Heart left ventricle (tissue), 16 donors: ENCODE measurements around the gene PEX10. TPM values are rescaled to one million over a fixed set of nuclear protein-coding genes. Genes with fewer than 3 reads are reported as not detected.

Experiments used
- ATAC-seq, 4 donors: fragments of 200-7000 bp; cut with Tn5 transposase; one replicate each; pipeline ENCODE4 v1.9.1; 2020 to 2022; ENCODE audit warnings: moderate library complexity in 4 of 4, mild to moderate bottlenecking in 3 of 4, moderate number of reproducible peaks in 1 of 4
- DNase-seq, 5 donors: peaks; one replicate each; pipeline ENCODE4 v3.0.0-alpha.2; 2020
- H3K27ac ChIP-seq, 12 donors: fragments of 200-600 bp; sonication (generic) in 4 of 12; one replicate each; pipeline versions ENCODE4 v1.5.0 to v1.8.0; 2016 to 2022; ENCODE audit warnings: mild to moderate bottlenecking in 2 of 12
- H3K27me3 ChIP-seq, 9 donors: fragments of 200-600 bp; sonication (generic) in 2 of 9; one replicate each; pipeline versions ENCODE4 v1.5.1 to v1.8.0; 2016 to 2022; ENCODE audit warnings: mild to moderate bottlenecking in 3 of 9
- H3K36me3 ChIP-seq, 9 donors: fragments of 200-600 bp; sonication (generic) in 2 of 9; one replicate each; pipeline versions ENCODE4 v1.5.0 to v1.8.0; 2018 to 2022; ENCODE audit warnings: mild to moderate bottlenecking in 2 of 9
- H3K4me1 ChIP-seq, 12 donors: fragments of 200-600 bp; sonication (generic) in 4 of 12; one replicate each; pipeline versions ENCODE4 v1.5.0 to v1.8.0; 2016 to 2022; ENCODE audit warnings: mild to moderate bottlenecking in 3 of 12
- H3K4me3 ChIP-seq, 12 donors: fragments of 200-600 bp; sonication (generic) in 4 of 12; one replicate each; pipeline versions ENCODE4 v1.5.0 to v1.8.0; 2017 to 2022; ENCODE audit warnings: mild to moderate bottlenecking in 9 of 12, moderate library complexity in 4 of 12
- H3K9me3 ChIP-seq, 12 donors: fragments of 200-600 bp; sonication (generic) in 4 of 12; one replicate each; pipeline versions ENCODE4 v1.5.0 to v1.8.0; 2016 to 2022; ENCODE audit warnings: mild to moderate bottlenecking in 1 of 12
- POLR2A ChIP-seq, 2 donors: fragments of 450-650 bp; IDR thresholded peaks; one replicate each; pipeline ENCODE4 v1.6.1; 2017; ENCODE audit warnings: antibody characterized with exemption in 2 of 2, mild to moderate bottlenecking in 2 of 2, moderate library complexity in 2 of 2
- WGBS, 4 donors: extraction: QIAGEN DNeasy Blood & Tissue Kit in 2 of 4; methylation state at CpG; one replicate each; pipeline versions ENCODE4 v1.1.5 to v1.1.7; 2013 to 2018; 5-methylcytosine and 5-hydroxymethylcytosine counted together
- intact Hi-C, 10 donors: fragments of 100-400 bp; cut with DNase I; formaldehyde crosslinking; loops; one replicate each; pipeline versions ENCODE4 v1.11.1 to v1.14.2; 2022
- polyA plus RNA-seq, 2 donors: library from polyadenylated mRNA; stranded (reverse); fragments of 200-250 nt; gene quantifications; one replicate each; pipeline ENCODE4 v1.2.3, GENCODE V29; 2013
- total RNA-seq, 9 donors: library from RNA; depleted of rRNA in 2 of 9; stranded (reverse); fragments of >200 nt in 2 of 9; fragmentation: NEBNext Ultra II Directional in 3 of 9; extraction: Animal tissue kit (Norgen Biotek cat#: 25700) in 3 of 9; gene quantifications; one replicate each; pipeline versions ENCODE4 v1.1.0 to v1.2.4, GENCODE V29; 2016 to 2023
- TF ChIP-seq, protein P1 (sequence below), 12 donors: fragments of 200-600 bp; sonication (generic) in 4 of 12; IDR thresholded peaks; one replicate each; pipeline versions ENCODE4 v1.5.0 to v1.8.0; 2018 to 2022; ENCODE audit warnings: antibody characterized with exemption in 12 of 12, mild to moderate bottlenecking in 5 of 12
- donor health status: ischemic (EF 13 %, LVEDD 7.1; RV severe dilation, severe dysfunction).
- donor health status: healthy with polysubstance abuse.
- donor health status: DM: no; HTN: yes; CAD: no.
- donor health status: DM: no; HTN: no; CAD: no.
- donor health status: ischemic (EF 25% LVEDD 6.9; RV normal size, moderate dysfunction).
- donor health status: ischemic (EF 25% LVEDD 5.7; RV mildly dilated, moderate dysfunction).
- donor health status: healthy.
- donor health status: DM: yes; HTN: yes; CAD: no.
- donor health status: ischemic (EF 35%, LVEDD 5.7; RV mildly dilated, moderate dysfunction).
- donor health status: nonischemic (EF 11% LVEDD 7.7; RV severe dilation, severe dysfunction).
- donor health status: DM: yes; HTN: yes; CAD: no.
- donor health status: PGD.
- donor health status: ischemic (EF 29% LVEDD 5.4; RV normal size, mild dysfunction).
- donor health status: nonischemic (EF 23%, LVEDD 6.1; RV moderate dilation, normal function).

PEX10 gene
- total and polyA plus RNA-seq, 11 donors, result 14.7 to 26.5 (median 18.6) TPM

DNA sequence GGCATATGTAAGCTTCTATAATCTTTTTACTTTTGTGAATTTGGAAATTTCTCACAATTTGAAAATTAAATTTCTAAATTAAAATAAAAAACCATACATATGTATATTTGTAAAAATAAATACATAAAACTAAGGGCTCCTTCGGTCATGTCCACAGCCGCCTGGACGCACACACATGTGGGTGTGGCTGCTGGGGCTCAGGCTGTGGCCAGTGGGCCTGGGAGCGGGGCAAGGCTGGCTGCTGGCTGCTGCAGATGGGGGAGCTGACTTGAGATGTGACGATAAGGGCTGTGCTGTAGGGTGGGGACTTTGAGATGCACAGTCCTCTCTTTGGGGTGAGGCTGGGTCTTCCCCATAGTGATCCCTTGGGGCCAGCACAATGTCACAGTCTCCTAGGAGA, 15.9 kb downstream of the PEX10 start:
- intact Hi-C loops, result no loop called here
- TF ChIP-seq, protein P1, sequence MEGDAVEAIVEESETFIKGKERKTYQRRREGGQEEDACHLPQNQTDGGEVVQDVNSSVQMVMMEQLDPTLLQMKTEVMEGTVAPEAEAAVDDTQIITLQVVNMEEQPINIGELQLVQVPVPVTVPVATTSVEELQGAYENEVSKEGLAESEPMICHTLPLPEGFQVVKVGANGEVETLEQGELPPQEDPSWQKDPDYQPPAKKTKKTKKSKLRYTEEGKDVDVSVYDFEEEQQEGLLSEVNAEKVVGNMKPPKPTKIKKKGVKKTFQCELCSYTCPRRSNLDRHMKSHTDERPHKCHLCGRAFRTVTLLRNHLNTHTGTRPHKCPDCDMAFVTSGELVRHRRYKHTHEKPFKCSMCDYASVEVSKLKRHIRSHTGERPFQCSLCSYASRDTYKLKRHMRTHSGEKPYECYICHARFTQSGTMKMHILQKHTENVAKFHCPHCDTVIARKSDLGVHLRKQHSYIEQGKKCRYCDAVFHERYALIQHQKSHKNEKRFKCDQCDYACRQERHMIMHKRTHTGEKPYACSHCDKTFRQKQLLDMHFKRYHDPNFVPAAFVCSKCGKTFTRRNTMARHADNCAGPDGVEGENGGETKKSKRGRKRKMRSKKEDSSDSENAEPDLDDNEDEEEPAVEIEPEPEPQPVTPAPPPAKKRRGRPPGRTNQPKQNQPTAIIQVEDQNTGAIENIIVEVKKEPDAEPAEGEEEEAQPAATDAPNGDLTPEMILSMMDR (IDR thresholded peaks at IDR 0.05), result no peak
- TF ChIP-seq POLR2A (IDR thresholded peaks at IDR 0.05), result no peak

DNA sequence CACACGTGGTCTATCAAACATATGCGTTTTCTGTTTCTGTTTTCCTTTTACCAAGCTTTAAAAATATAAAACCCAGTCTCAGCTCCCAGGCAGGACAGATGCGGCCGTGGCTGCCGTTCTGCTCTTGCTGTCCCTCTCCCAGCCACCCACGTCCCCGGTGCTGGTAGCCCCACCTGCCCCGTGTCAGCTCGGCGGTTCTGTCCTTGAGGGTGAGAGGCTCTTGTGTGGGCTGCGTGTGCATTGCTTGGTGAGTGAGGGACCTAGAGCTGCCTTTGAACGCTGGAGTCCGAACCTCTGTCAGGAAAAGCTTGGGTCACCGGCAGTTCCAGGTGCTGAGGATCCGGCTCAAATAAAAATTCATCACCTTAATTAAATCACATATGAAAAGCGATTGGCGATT, 16.3 kb downstream of the PEX10 start:
- 85 to 90% (median 89%) methylated on average over 17 of the region's 17 CpGs for WGBS, 4 donors
- Histone ChIP-seq H3K27me3 (no peaks in the 10 kb centered on the region), H3K4me1 (peaks cover 4 to 36% (median 19%) of the 10 kb centered on the region in 12 donors), H3K9me3 (no peaks in the 10 kb centered on the region), H3K27ac (no peak overlapping the region), H3K4me3 (no peak overlapping the region), H3K36me3 (peaks cover 0 to 80% (median 63%) of the 10 kb centered on the region in 9 donors)
- intact Hi-C loops, result no loop called here
- no peak for ATAC-seq
- no peak for DNase-seq
- TF ChIP-seq, protein P1 (IDR thresholded peaks at IDR 0.05), result no peak
- no peak for TF ChIP-seq POLR2A (IDR thresholded peaks at IDR 0.05)

More for the DNA sequence above, 15.9 kb downstream of the PEX10 start:
- Histone ChIP-seq H3K27ac (no peak overlapping the region), H3K9me3 (no peaks in the 10 kb centered on the region), H3K27me3 (no peaks in the 10 kb centered on the region), H3K36me3 (peaks cover 0 to 81% (median 64%) of the 10 kb centered on the region in 9 donors), H3K4me1 (peaks cover 4 to 35% (median 19%) of the 10 kb centered on the region in 12 donors), H3K4me3 (no peak overlapping the region)
- no peak for DNase-seq
- WGBS, 4 donors, result 85 to 94% (median 91%) methylated on average over 5 of the region's 5 CpGs
- no peak for ATAC-seq

DNA sequence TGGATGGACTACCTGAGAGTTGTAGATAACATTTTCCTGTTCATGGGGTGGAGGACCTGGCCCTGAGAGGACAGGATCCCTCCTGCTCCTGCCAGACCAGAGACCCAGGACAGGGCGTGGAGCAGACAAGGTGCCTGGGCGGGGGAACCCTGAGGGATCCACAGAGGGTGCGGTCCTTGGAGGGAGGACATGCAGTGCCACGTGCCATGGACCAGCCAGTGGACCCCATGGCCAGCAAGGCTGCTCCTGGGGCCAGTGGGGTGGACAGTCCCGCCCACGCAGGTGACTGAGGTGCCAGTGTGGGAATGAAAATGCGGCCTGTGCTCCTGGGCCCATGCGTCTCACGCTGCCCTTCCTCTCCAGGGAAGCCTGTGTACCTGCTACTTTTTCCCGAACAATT, 17.1 kb downstream of the PEX10 start:
- intact Hi-C loops, result no loop called here
- H3K4me1 ChIP-seq, result peaks cover 5 to 45% (median 25%) of the 10 kb centered on the region in 12 donors
- no peak for DNase-seq
- TF ChIP-seq, protein P1 (IDR thresholded peaks at IDR 0.05), result no peak
- TF ChIP-seq POLR2A (IDR thresholded peaks at IDR 0.05), result no peak
- H3K9me3 ChIP-seq, result no peaks in the 10 kb centered on the region
- WGBS, 4 donors, result 85 to 98% (median 92%) methylated on average over 10 of the region's 10 CpGs
- no peak overlapping the region for H3K4me3 ChIP-seq
- no peak for ATAC-seq
- H3K36me3 ChIP-seq, result peaks cover 0 to 73% (median 56%) of the 10 kb centered on the region in 9 donors
- no peak overlapping the region for H3K27ac ChIP-seq
- no peaks in the 10 kb centered on the region for H3K27me3 ChIP-seq

DNA sequence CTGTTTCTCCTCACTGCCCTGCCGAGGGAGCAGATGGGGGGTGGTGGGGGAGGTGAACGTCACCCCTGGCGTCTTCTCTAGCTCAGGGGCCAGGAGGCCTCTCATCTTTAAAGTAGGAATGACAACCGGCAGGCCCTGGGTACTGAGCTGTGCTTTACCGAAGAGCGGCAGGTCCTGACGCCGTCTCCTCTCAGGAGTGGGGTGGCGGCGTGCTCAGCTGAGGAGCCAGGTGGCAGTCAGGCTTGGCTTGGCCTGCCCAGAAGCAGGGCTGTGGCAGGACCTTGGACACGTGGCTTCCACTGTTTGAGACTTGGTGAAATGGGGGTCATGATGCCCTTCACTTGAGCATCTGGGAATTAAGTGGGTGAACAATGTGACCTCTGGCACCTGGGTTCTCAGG, 17.6 kb downstream of the PEX10 start:
- TF ChIP-seq, protein P1 (IDR thresholded peaks at IDR 0.05), result no peak
- no peak for TF ChIP-seq POLR2A (IDR thresholded peaks at IDR 0.05)
- no peak for ATAC-seq
- no peaks in the 10 kb centered on the region for H3K9me3 ChIP-seq
- H3K36me3 ChIP-seq, result peaks cover 0 to 68% (median 51%) of the 10 kb centered on the region in 9 donors
- no peak overlapping the region for H3K27ac ChIP-seq
- no peaks in the 10 kb centered on the region for H3K27me3 ChIP-seq
- peaks cover 5 to 48% (median 26%) of the 10 kb centered on the region in 12 donors for H3K4me1 ChIP-seq
- DNase-seq, result no peak
- 79 to 84% (median 82%) methylated on average over 11 of the region's 11 CpGs for WGBS, 4 donors
- intact Hi-C loops, result loop anchor here in 1 of 10 donors (5.0 kb wide), 1 partner anchor 262 kb away; no protein-coding TSS in a partner anchor
- no peak overlapping the region for H3K4me3 ChIP-seq
